K562 (cell line): ENCODE measurements around the gene GAB2. TPM values are rescaled to one million over a fixed set of nuclear protein-coding genes. Genes with fewer than 3 reads are reported as not detected.

Source experiments
- MTA3 ChIP-seq: fragments of 450-650 bp; formaldehyde crosslinking; IDR thresholded peaks from 2 replicates; pipeline ENCODE4 v1.6.1; 2017; ENCODE audit warnings: mild to moderate bottlenecking, borderline replicate concordance
- NELFE ChIP-seq: IDR thresholded peaks from 2 replicates; pipeline ENCODE4 v1.6.1; 2011; ENCODE audit warnings: mild to moderate bottlenecking; ENCODE audit not compliant: insufficient read depth, insufficient read length
- NFYB ChIP-seq: IDR thresholded peaks from 2 replicates; pipeline ENCODE4 v1.6.1; 2011; ENCODE audit warnings: mild to moderate bottlenecking, moderate library complexity; ENCODE audit not compliant: insufficient read length; ENCODE audit errors: extremely low read depth
- POLR2AphosphoS2 ChIP-seq: IDR thresholded peaks from 2 replicates; pipeline ENCODE4 v1.6.1; 2012; ENCODE audit warnings: low read length, improper control_type of control experiment
- ZBTB9 ChIP-seq: fragments of 450-650 bp; formaldehyde crosslinking; IDR thresholded peaks from 2 replicates; pipeline ENCODE4 v1.4.0; 2020; ENCODE audit warnings: mild to moderate bottlenecking, moderate library complexity
- polyA plus RNA-seq, 8 experiments: library from polyadenylated mRNA; depleted of rRNA in 4 of 8; stranded (reverse) in 5 of 8; unstranded in 3 of 8; fragments of >200 nt; fragmentation: Nextera tagmentation in 2 of 8; fragmentation: Illumina TruSeq in 1 of 8; extraction: Ambion mirVana in 2 of 8; extraction: Trizol in 1 of 8; gene quantifications; 2 replicates each; pipeline versions ENCODE4 v1.2.1 to v1.2.3, GENCODE V29; 2011 to 2014; ENCODE audit warnings: inconsistent platforms in 1 of 8, missing spikeins in 1 of 8
- total RNA-seq, 7 experiments: library from RNA; depleted of rRNA in 6 of 7; stranded (reverse); fragments of >200 nt in 6 of 7; fragmentation: Illumina TruSeq in 2 of 7; extraction: Trizol in 2 of 7; gene quantifications; 2 replicates each; pipeline versions ENCODE4 v1.2.1 to v1.2.3, GENCODE V29; 2011 to 2021; ENCODE audit warnings: low replicate concordance in 1 of 7
- TF ChIP-seq, protein P1 (sequence below): fragments of 450-650 bp; IDR thresholded peaks from 2 replicates; pipeline ENCODE4 v1.6.1; 2018; ENCODE audit warnings: mild to moderate bottlenecking, low read depth; ENCODE audit not compliant: partially characterized antibody

GAB2 gene
- total and polyA plus RNA-seq, 9 of the 15 experiments (the other 6 are each of a cell fraction or from before 2014, with no cell fraction given) = 2.3 to 35.2 (median 16.1) TPM

- TF ChIP-seq NELFE (no peak), POLR2AphosphoS2 (no peak), ZBTB9 (CRISPR knock-in tag) (no peak), NFYB (no peak), MTA3 (no peak)
- TF ChIP-seq, protein P1, sequence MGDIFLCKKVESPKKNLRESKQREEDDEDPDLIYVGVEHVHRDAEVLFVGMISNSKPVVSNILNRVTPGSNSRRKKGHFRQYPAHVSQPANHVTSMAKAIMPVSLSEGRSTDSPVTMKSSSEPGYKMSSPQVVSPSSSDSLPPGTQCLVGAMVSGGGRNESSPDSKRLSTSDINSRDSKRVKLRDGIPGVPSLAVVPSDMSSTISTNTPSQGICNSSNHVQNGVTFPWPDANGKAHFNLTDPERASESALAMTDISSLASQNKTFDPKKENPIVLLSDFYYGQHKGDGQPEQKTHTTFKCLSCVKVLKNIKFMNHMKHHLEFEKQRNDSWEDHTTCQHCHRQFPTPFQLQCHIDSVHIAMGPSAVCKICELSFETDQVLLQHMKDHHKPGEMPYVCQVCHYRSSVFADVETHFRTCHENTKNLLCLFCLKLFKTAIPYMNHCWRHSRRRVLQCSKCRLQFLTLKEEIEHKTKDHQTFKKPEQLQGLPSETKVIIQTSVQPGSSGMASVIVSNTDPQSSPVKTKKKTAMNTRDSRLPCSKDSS = no peak
These were observed 190.6 kb downstream of the GAB2 start (continued) for GRCh38 chr11:78226684-78227680.
